GM12878 (cell line): Measurements from ENCODE around the gene CCR7. TPM values are rescaled to one million over a fixed set of nuclear protein-coding genes. Genes with fewer than 3 reads are reported as not detected.

Experiments used
- ATAC-seq: fragments of 200-7000 bp; cut with Tn5 transposase; 3 replicates; pipeline ENCODE4 v1.9.1; 2020; ENCODE audit warnings: mild to moderate bottlenecking, moderate library complexity
- BruUV-seq: library from RNA; stranded (reverse); fragments of 400-500 nt; replicated peaks from 2 replicates; lab custom pipeline; 2021; lab: Mats Ljungman, UMichigan
- CTCF ChIA-PET: fragments of 300-600 bp; sonication (Branson Sonifier 250); formaldehyde crosslinking; extraction: SDS; loops from one replicate; lab custom pipeline; 2021; ENCODE audit warnings: inconsistent platforms; lab: Yijun Ruan, JAX
- POLR2A ChIA-PET: fragments of 350-600 bp; formaldehyde crosslinking; extraction: SDS; loops from one replicate; lab custom pipeline; 2021; ENCODE audit warnings: inconsistent platforms; lab: Charles Lee
- RAD21 ChIA-PET: fragments of 300-600 bp; sonication (Branson Sonifier 250); formaldehyde crosslinking; loops from one replicate; lab custom pipeline; 2023; ENCODE audit warnings: antibody characterized with exemption; ENCODE audit not compliant: unreplicated experiment; lab: Charles Lee
- SMC1A ChIA-PET: fragments of 300-600 bp; sonication (Branson Sonifier 250); formaldehyde crosslinking; loops from one replicate; lab custom pipeline; 2023; ENCODE audit not compliant: unreplicated experiment, uncharacterized antibody; lab: Charles Lee
- DNase-seq: peaks from one replicate; pipeline ENCODE4 v3.0.0-alpha.2; 2011; ENCODE audit warnings: low read depth, low spot score
- FAIRE-seq: peaks from 3 replicates; lab custom pipeline; 2011; peaks lifted over from hg19 to GRCh38; lab: Jason Lieb, UNC
- H2AFZ ChIP-seq: 2 replicates; pipeline ENCODE4 v1.6.0; 2011; ENCODE audit warnings: low read depth, low read length, control low read depth; ENCODE audit not compliant: control insufficient read depth
- H3K27ac ChIP-seq: 2 replicates; pipeline ENCODE4 v1.5.1; 2011; ENCODE audit warnings: control low read depth; ENCODE audit not compliant: control insufficient read depth, insufficient read depth
- H3K27me3 ChIP-seq, 2 experiments: replicated peaks in 1 of 2; 2 replicates each; pipeline versions ENCODE4 v1.6.0 to v1.6.1; 2011; ENCODE audit warnings: low read length in 1 of 2; ENCODE audit not compliant: control insufficient read depth in 2 of 2, insufficient read depth in 2 of 2
- H3K36me3 ChIP-seq, 2 experiments: 2 replicates each; pipeline ENCODE4 v1.5.1; 2011; ENCODE audit warnings: low read length in 1 of 2; ENCODE audit not compliant: control insufficient read depth in 2 of 2, insufficient read depth in 2 of 2
- H3K4me1 ChIP-seq: 2 replicates; pipeline ENCODE4 v1.6.1; 2011; ENCODE audit warnings: mild to moderate bottlenecking, low read length, moderate library complexity, mixed read lengths; ENCODE audit not compliant: control insufficient read depth, insufficient read depth
- H3K4me2 ChIP-seq: 2 replicates; pipeline ENCODE4 v1.6.0; 2011; ENCODE audit warnings: control low read depth; ENCODE audit not compliant: control insufficient read depth, insufficient read depth
- H3K4me3 ChIP-seq: fragments of 200-600 bp; sonication (generic); 2 replicates; pipeline ENCODE4 v1.5.1; 2016
- H3K79me2 ChIP-seq: 2 replicates; pipeline ENCODE4 v1.6.0; 2011; ENCODE audit warnings: low read length; ENCODE audit not compliant: control insufficient read depth, insufficient read depth
- H3K9ac ChIP-seq: 2 replicates; pipeline ENCODE4 v1.8.0; 2011; ENCODE audit warnings: low read length, control low read depth, mixed read lengths; ENCODE audit not compliant: control insufficient read depth, insufficient read depth
- H3K9me3 ChIP-seq: replicated peaks from 3 replicates; pipeline ENCODE4 v1.5.1; 2011; ENCODE audit warnings: mild to moderate bottlenecking, low read length; ENCODE audit not compliant: control insufficient read depth, insufficient read depth
- H4K20me1 ChIP-seq: 2 replicates; pipeline ENCODE4 v1.6.0; 2011; ENCODE audit not compliant: control insufficient read depth, insufficient read depth
- BHLHE40 ChIP-seq, 2 experiments: fragments of 450-650 bp in 1 of 2; IDR thresholded peaks; 2 replicates each; pipeline ENCODE4 v1.6.1; 2011 to 2017; ENCODE audit warnings: low read depth in 2 of 2, borderline replicate concordance in 1 of 2, improper control_type of control experiment in 1 of 2, low read length in 1 of 2, mild to moderate bottlenecking in 1 of 2
- CREM ChIP-seq: IDR thresholded peaks from 2 replicates; pipeline ENCODE4 v1.6.1; 2014; ENCODE audit warnings: antibody characterized with exemption, low read depth
- RUNX3 ChIP-seq: IDR thresholded peaks from 2 replicates; pipeline ENCODE4 v1.6.1; 2012; ENCODE audit warnings: low read length, inconsistent platforms
- STAT1 ChIP-seq: fragments of 450-650 bp; conservative IDR thresholded peaks from 2 replicates; pipeline ENCODE4 v1.6.1; 2014; ENCODE audit warnings: antibody characterized with exemption, mild to moderate bottlenecking
- STAT3 ChIP-seq: IDR thresholded peaks from 2 replicates; pipeline ENCODE4 v1.6.1; 2011; ENCODE audit warnings: low read depth, low read length, improper control_type of control experiment
- TARDBP ChIP-seq: IDR thresholded peaks from 2 replicates; pipeline ENCODE4 v1.6.1; 2016; ENCODE audit warnings: borderline replicate concordance
- WRNIP1 ChIP-seq: IDR thresholded peaks from 2 replicates; pipeline ENCODE4 v1.6.1; 2011; ENCODE audit warnings: low read depth, low read length, improper control_type of control experiment, borderline replicate concordance
- ZBED1 ChIP-seq: IDR thresholded peaks from 2 replicates; pipeline ENCODE4 v1.6.1; 2016; ENCODE audit warnings: borderline replicate concordance
- ZNF207 ChIP-seq: fragments of 450-650 bp; IDR thresholded peaks from 2 replicates; pipeline ENCODE4 v1.6.1; 2014; ENCODE audit warnings: antibody characterized with exemption, mild to moderate bottlenecking, borderline replicate concordance
- ZNF622 ChIP-seq: fragments of 450-650 bp; IDR thresholded peaks from 2 replicates; pipeline ENCODE4 v1.6.1; 2017; ENCODE audit warnings: mild to moderate bottlenecking, inconsistent platforms
- WGBS: methylation state at CpG from one replicate; pipeline ENCODE4 v1.1.6; 2016; ENCODE audit warnings: low lambda C conversion rate; ENCODE audit not compliant: insufficient replicate concordance, insufficient coverage; ENCODE audit errors: missing lambda C conversion rate; 5-methylcytosine and 5-hydroxymethylcytosine counted together
- in situ Hi-C: fragments of 300-500 bp; cut with MboI; formaldehyde crosslinking; loops from 9 replicates; pipeline ENCODE4 v1.14.3; 2018; ENCODE audit warnings: mixed read lengths
- intact Hi-C: fragments of 100-400 bp; cut with micrococcal nuclease; formaldehyde crosslinking; loops from one replicate; pipeline ENCODE4 v1.14.2; 2022; ENCODE audit not compliant: unreplicated experiment
- polyA plus RNA-seq, 11 experiments: library from polyadenylated mRNA; depleted of rRNA in 4 of 11; unstranded in 6 of 11; stranded (reverse) in 5 of 11; fragments of >200 nt; fragmentation: Nextera tagmentation in 4 of 11; fragmentation: Illumina TruSeq in 1 of 11; extraction: Ambion mirVana in 4 of 11; extraction: Trizol in 1 of 11; gene quantifications; 1 replicate in 1 of 11; 2 replicates in 10 of 11; pipeline versions ENCODE4 v1.2.1 to v1.2.3, GENCODE V29; 2011 to 2016; ENCODE audit warnings: inconsistent platforms in 2 of 11, missing spikeins in 2 of 11, low read depth in 1 of 11
- total RNA-seq, 4 experiments: library from RNA; depleted of rRNA in 3 of 4; stranded (reverse); fragments of >200 nt in 3 of 4; fragmentation: Illumina TruSeq in 1 of 4; extraction: Trizol in 1 of 4; gene quantifications; 2 replicates each; pipeline versions ENCODE4 v1.2.1 to v1.2.3, GENCODE V29; 2013 to 2021

The CCR7 gene
- total and polyA plus RNA-seq, 10 of the 15 experiments (the other 5 are each of a cell fraction or from before 2014, with no cell fraction given), result 131 to 1,171 (median 260) TPM

- TF ChIP-seq RUNX3, result peak; percentile 95
These were observed 48.5 kb downstream of the CCR7 start (continued) for GRCh38 chr17:40516581-40517285.

- WGBS, result 76% methylated on average over 11 of the region's 11 CpGs
- ChIA-PET SMC1A (interaction anchor here (5.3 kb wide), 1 partner anchor 15 kb away, joined by 120 read pairs; no protein-coding TSS in a partner anchor), CTCF (no interaction called here), RAD21 (interaction anchor here (9.0 kb wide), 1 partner anchor 16 kb away, joined by 102 read pairs; no protein-coding TSS in a partner anchor), POLR2A (interaction anchor here (1.0 kb wide), 1 partner anchor 16 kb away, joined by 3 read pairs; no protein-coding TSS in a partner anchor)
- Histone ChIP-seq H3K4me2 (no peak overlapping the region), H3K9me3 (no peaks in the 10 kb centered on the region), H3K27me3 (no peaks in the 10 kb centered on the region), H3K4me3 (no peak overlapping the region), H2AFZ (no peak overlapping the region), H3K4me1 (peaks cover 18% of the 10 kb centered on the region), H4K20me1 (no peaks in the 10 kb centered on the region), H3K9ac (no peak overlapping the region), H3K27ac (no peak overlapping the region), H3K79me2 (no peaks in the 10 kb centered on the region), H3K36me3 (no peaks in the 10 kb centered on the region)
- no TSS peak for BruUV-seq
- DNase-seq (no peak), ATAC-seq (no peak), FAIRE-seq (no peak)
- no peak for TF ChIP-seq STAT3
- TF ChIP-seq ZBED1, result no peak
- TF ChIP-seq WRNIP1, result no peak
- TF ChIP-seq ZNF207, result no peak
- no peak for TF ChIP-seq BHLHE40 (IDR thresholded peaks at IDR 0.05; ENCODE audit: borderline replicate concordance in 1 of 2, low read depth in 2 of 2, low read length in 1 of 2)
- no peak for TF ChIP-seq ZNF622
- TF ChIP-seq TARDBP, result no peak
- TF ChIP-seq CREM, result no peak
- TF ChIP-seq STAT1, result no peak
- intact Hi-C loops (no loop called here), in situ Hi-C loops (no loop called here)
These were observed 49.7 kb downstream of the CCR7 start for GRCh38 chr17:40515491-40516041.
